NCI-H446 treated with DMSO at 0.1 percent for 48 hours (cell line): Measurements from ENCODE around the gene SEPTIN6.
"Not testable (repeated sequence)": the region's sequence is repeated elsewhere in the genome, so short reads cannot be mapped to it uniquely, and the experiment has no call there.

Experiments
- DNase-seq: peaks from one replicate; lab custom pipeline; 2025; lab: John Stamatoyannopoulos, UW

Gene SEPTIN6

DNA sequence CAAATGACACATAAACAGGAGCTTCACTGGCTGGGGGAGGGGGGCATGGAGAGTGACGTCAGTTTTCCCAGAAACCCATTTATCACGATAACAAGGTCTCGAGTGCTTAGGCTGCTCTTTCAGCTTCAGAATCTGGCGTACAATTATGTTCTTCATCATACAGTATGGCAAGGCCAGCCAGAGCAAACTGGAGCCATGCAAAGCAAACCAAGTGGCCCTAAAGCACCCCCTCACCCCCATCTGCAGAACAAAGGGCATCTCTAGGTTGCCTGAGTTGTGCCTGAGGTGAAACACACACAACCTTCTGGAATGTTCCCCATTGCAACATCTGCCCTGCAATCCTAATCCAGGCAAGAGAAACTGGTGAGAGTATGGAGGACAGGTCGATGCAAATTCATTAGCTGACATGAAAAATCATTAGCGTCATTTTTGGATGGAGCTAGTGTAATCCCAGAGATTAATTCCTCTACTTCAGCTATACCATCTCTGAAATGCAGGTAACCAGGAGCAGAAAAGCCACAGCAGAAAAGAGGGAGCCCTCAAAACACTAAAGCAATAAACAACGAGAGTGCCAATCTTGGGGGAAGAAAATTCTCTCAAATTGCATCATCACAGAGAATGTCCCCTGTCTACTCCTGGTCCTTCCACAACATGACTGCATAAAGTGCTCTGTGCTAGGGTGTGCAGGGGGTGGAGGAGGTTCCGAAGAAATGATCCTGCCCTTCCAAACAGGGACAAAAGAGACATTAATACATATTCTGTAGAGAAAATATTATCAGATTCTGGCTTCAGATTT lies 1.8 kb downstream of the SEPTIN6 start:
- DNase-seq: no peak

DNA sequence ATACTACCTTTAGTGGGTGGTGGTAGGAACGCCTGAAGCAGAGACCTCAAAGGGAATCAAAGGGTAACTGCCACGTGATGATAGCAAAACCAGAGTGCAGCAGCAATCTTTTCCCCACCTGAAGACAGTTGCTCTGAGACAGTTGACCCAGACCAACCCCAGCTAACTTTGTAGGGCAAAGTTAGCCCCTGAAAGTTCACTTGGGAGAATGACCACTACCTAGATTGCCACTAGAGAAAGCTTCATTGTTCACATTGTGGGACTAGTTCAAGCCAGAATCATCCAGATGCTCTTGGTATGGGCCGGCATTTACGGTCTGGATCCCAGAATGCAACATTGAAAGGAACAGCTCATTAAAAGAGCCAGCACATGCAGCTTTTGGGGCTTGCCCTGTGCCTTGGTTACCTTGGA lies 4.1 kb downstream of the SEPTIN6 start:
- DNase-seq: no peak

DNA sequence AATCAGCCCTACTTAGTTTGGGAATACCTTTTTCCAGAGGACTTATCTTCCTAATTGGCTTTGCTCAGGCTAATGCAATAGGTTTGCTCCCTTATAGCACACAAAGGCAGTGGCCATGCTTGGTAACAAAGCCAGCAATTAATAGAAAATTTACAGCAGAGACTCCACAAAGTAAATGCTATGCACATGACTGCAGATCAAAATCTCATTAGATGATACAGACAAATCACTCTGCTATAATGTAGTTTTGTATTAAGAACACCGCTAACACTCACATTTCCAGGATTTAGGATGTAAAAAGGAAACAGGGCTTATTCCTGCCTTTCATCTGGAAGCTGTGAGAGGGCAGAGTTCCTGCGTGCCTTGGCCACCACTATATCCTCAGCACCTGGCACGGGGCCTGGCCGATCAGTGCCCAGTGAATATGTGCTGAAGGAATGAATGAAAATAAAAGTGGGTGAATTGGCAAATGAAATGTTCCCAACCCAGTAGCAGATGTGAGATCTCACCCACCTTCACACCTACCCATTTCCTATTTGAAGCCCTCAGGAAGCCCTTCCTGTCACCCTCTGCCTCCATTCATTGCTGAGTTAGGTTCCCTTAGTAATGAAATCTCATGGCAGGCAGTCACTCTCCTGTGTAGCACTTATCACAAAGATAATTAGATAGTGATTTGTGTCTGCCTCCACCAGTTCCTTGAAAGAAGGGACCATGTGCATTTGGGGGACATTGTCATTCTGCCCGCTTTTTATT lies 5.1 kb downstream of the SEPTIN6 start:
- no peak for DNase-seq

DNA sequence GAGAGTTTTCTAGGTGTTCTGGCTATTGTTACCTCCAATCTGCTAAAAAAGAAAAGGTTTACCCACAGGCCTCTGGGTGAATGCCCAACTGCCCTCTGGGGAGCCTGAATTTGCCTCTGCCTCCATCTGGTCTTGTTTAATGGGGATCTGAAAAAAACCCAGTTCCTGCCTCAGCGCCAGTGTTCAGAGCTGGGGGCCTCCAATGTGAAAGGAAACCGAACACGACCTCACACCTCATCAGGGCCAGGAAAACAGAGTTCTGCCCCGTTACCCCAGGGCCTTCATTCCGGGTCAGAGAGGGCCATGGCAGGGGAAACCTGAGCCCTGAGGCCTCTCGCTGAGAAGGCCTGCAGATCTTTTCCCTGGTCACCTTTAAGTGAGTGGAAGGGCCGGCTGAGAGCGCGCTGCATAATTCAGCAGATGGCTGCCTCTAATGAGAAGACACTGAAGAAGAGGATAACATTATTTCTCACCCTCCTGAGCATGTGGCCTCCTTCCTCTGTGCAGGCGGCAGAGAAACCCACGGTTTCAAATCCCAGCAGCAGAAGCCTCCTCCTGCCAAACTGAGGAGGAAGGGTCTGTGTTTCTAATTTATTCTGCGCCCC lies 6.8 kb downstream of the SEPTIN6 start:
- peak; percentile 39 for DNase-seq

DNA sequence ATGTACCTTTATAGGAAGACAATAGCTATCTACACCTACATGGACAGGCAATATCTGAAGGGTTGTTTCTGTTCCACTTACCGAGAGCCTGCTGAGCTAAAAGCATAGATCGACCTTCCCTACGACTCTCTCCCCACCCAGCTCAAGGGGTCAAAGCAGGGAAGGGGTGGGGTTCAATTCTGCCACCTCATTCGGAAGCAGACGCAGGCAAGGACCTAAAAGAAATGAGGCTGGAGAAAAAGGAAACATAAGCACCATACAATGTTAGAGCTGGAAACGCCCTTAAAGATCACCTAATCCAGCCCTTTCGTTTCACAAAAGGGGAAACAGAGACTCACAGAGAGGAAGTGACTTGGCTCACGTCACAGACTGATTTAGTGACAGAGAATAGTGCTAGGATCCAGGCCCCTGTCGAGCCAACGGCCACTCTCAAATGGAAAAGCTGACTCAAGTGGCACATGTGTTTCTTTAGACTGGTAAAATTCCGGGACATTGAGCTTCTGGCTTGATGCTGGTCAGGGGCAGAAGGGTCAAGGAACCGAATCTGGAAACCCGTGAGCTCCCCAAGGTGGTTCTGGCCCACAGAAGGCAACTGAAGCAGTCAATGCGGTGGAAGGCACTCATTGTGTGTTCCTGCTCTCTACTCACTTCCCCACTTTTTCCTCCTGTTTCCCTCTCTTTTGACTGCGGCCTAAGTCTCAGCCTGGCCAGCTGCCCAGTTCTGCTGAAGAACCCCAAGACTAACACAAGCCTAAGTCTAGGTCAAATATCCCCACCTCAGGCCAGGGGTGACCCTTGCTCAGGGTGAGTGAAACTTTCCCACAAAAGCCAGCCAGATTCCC lies 7.5 kb downstream of the SEPTIN6 start:
- DNase-seq: no peak

DNA sequence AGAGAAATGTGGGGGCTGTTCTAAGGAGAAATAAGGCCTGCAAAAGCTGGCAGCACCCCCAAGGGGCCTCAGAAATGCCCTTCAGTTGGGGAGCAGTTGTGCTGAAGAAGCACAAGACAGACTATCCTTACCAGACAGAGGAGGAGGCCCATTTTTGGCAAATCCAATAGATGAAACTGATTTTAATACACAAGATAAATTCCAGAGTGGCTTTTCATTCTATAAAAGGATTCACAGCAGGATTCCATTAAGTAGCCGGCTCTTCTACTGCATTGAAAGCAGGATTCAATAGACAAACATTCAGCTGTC lies 8.1 kb downstream of the SEPTIN6 start:
- no peak for DNase-seq

DNA sequence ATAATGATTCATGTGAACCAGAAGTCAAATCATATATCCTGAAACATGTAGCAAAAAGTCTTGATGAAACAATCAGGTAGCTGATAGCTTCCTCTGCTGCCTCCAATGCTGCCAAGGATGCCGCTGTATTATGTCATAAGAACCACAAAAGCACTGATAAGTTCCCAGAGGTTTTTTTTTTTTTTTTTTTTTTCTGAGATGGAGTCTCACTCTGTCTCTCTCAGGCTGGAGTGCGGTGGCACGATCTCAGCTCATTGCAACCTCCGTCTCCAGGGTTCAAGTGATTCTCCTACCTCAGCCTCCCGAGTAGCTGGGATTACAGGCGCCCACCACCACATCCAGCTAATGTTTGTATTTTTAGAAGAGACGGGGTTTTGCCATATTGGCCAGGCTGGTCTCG lies 8.7 kb downstream of the SEPTIN6 start:
- DNase-seq: not testable (repeated sequence)

DNA sequence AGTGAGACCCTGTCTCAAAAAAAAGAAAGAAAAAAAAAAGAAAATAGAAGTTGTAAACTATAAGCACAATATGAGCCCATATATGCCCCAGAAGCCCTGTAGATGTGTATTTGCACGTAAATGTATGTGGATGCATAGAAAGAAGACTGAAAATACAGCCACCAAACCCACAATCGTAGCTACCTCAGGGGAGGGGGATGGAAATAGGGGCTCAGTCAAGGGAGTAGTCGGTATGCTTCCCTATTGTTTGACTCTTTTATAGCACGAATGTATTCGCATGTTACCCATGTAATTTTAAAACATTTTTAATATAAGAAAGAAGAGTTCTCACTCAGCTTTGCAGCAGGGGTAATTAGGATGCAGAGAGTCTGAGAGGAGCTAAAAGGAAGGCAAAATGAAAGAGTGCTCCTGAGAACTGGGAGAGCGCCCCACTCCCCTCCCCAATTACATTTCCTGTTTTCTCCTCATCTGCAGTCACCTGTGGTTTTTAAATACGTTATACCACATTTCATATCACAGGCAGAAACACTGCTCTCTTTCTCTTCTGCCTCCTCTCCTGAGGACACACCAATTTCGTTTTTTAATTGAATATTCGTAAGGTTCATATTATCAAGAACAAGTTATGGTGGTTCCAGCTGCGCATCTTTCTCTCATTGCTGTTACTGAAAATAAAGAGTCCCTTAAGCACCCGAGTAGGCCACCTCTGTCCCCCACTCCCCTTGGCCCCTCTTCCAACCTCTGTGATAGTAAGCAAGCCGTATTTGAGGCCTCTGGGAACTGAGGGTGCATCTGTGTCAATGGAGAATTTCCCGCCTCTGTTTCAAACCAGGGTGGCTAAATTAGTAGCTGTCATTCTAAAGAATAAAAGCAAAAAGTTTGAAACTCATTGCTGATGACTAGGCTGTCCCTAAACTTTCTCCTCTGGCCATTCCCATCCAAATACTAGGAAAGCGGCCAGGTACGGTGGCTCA lies 10.7 kb downstream of the SEPTIN6 start:
- DNase-seq: no peak

DNA sequence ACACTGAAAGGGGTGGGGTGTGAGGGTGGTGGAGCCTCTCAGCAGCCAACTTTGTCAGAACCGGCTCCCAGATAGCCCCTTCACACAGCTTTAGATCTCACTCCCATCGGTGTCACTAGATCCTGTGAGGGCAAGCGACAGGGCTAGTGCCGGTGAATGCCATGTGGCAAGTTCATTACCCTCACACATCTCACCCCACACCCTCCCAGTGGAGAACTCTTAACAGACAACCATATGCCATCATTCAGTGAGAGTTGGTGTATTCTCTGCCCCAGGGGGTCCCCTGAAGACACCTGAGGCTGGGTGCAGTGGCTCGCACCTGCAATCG lies 15.3 kb downstream of the SEPTIN6 start:
- no peak for DNase-seq

DNA sequence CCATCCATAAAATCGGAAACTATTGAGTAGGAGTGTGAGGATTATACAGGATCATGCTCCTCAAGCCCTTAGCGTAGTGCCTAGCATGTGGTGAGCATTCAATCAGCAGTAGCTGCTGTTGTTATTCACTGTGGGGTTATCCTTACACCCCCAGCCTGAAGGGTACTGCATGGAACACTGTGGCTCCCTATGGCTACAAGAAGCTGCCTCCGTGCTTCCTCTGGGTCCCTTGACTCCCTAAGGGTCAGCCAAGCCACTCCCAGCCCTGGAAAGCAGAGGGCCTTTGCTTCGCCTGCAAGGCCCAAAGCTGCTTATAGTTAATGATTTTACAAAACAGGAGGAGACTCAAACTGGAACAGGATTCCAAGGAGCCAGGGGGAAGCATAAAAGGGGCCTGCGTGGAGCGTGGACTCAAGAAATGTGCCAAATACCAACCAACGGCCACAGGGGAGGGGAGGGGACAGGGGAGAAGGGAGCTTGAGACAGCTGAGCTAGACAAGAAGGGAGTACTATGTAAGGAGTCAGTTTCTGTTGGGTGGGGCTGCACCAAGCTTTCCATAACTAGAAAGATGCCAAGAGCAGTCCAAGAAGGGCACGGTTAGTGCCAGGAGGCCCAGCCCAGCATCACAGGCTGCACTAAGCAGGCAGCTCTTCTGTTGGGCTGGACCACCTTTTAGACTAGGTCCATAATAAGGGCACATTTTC lies 15.9 kb downstream of the SEPTIN6 start:
- no peak for DNase-seq

DNA sequence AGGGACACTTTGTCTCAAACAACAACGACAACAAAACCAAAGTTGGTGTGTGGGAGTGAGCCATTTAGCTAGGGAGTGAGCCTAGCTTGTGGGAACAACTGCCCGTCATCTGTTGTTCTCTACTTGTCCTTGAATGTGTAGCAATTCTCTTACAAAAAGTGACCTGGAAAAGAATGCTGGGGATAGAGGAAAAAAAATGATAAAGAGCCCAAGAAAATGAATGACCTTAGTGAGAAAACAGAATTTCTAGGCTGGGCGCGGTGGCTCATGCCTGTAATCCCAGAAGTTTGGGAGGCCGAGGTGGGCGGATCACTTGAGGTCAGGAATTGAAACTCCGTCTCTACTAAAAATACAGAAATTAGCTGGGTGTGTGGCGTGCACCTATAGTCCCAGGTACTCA lies 19.6 kb downstream of the SEPTIN6 start:
- no peak for DNase-seq

DNA sequence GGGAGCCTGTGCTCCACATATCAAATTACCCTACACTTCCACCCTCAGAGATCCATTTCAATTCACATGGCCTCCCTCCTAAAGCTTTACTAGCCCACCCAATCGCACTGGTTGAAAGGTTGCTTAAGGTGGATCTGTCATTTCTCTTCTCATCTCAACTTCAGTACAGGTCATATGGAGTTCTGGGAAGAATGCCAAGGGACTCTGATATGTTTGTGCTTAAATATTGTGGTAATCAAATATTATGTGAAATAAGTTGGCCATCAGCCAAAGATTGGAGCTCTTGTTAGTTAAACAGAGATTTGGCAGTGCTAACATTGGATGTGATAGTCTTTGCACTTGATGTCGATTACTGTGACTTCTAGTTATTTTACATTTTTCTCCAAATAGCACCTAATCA lies 20.5 kb downstream of the SEPTIN6 start:
- DNase-seq: no peak

DNA sequence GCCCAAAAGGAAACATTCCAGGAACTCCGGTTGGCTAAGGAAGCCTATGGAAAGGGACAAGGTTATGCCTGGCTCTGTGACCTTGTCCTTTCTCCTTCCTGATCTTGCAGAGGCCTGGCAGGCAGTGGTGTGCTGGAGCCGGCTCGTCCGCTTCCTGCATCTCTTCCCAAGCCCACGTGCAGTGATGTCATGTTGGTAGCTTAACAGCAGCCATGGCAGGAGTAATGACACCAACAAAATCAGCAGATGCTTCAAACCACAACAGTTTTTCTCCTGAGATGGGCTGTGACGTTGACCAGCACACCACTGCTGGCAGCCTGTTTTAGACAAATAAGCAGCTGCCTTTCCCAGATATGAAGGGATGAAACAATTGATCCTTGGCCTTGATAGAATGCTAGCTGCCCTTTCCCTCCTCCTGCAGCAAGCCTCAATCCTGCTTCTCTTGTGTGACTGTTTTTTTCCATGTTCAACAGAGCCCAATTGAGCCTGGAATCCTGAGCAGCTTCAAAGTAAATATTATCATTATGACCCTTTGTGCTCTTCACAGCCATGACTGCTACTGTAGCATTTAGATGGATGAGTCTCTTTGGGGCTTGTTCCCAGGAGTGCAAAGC lies 23.4 kb downstream of the SEPTIN6 start:
- no peak for DNase-seq

DNA sequence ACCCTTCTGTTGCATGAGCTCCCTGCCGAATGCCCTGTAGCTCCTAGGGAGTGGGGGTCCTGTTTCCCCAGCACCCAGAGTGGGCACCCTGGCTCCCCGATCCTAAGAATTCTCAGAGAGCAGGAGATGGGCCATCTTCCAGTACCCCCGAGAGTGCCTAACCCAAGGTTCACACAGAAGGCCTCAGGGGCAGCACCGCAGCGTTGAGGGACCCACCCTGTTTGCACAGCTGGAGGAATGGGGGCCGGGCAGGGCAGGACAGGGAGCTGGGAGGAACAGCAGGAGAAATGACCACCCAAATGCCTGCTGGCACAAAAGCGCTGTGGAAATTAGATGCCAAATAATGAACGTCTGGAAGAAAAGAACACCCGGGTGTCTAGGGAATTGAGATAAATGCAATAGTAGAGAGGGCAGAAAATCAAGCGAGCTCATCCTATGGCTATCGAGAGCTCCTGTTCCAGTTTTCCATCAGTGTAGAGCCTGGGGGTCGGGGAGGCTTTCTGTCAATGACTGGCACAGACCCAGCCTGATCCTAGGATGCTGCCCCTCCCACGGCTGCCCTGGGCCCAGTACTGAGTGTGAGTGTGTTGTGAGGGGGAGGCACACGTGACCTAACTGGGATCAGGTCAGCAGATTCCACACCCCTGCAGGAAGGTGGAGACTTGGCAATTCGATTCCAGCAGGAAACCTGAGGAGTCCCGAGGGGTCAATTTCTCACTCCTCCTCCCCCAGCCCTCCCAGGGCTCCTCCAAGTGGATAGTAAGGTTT lies 25.7 kb downstream of the SEPTIN6 start:
- no peak for DNase-seq

DNA sequence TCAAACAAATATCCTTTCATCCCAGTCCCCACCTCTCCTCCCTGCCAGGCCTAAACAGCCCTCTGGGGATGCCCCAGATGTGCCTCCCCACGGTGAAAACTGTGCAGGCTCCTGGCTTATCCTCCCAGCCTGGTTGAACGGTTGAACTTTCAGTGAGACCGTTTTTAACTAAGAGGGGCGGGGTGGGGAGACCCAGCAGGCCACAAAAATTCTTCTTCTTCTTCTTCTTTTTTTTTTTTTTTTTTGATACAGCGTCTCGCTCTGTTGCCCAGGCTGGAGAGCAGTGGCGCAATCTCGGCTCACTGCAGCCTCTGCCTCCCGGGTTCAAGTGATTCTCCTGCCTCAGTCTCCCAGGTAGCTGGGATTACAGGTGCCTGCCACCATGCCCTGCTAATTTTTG lies 28.1 kb downstream of the SEPTIN6 start:
- not testable (repeated sequence) for DNase-seq

DNA sequence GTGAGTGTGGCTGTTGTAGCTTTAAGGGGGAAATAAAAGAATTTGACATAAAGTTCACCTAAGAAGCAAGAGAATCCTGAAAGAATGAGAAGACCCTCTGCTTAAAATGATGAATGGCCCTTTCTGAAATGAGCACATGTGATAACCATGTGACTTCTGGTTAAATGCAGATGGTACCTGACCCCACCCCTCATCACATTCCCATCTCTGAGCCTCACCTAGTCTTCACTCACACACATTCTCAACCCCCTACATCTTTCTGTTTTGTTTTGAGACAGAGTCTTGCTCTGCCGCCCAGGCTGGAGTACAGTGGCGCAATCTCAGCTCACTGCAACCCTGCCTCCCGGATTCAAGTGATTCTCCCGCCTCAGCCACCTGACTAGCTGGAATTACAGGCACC lies 31.5 kb downstream of the SEPTIN6 start:
- DNase-seq: no peak

DNA sequence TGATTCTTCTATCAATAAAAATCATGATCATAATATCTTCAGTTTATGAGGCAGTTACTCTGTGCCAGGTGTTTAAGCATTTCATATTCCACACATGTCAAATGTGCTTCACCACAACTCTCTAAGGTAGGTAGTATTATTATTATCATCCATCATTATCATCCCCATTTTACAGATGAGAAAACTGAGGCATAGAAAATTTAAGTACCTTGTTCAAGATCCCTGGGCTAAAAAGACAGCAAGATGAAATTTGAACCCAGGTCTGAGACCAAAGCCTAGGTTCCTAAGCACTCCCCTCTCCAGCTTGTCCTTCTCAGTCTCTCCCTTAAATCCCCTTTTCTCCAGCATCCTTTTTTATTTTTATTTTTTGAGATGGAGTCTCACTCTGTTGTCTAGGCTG lies 33.4 kb downstream of the SEPTIN6 start:
- DNase-seq: no peak

DNA sequence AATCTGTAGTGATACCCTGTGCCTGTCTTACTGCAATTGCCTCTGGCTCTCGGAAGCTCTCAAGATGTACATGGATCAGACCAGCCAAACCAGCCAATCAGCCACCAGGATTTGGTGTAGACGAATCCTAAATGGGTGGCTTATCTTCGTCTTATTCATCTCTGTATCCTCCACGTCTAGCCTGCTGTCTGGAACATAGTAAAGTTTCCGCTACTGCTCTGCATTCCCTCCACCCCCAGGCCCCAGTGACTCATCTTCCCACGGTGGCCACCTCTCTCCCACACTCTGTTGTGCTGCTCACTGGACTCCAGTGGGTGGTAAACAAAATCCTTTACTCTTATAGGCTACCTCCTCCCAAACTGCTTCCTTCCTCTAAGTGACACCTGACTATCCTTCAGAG lies 37.8 kb downstream of the SEPTIN6 start:
- DNase-seq: no peak

DNA sequence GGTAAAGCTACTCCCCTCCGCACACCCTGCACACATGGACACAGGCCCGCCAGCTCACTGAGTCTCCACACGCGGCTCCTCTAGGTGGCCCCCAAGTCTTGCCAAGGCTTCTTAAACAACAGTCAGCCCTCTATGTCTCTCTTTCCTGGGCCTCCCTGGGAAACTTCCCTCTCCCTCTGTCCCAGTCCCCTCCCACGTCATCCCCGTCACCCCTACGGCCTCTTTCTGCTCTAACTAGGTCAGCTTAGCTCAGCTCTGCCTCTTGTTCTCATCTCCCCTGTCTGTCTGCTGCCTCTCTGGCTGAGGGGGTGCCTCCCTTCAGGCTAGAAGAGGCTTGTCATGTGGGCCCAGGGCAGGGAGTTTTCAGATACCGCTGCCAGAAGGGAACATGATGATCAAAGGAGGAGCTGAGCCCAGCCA lies 38.8 kb downstream of the SEPTIN6 start:
- DNase-seq: no peak

DNA sequence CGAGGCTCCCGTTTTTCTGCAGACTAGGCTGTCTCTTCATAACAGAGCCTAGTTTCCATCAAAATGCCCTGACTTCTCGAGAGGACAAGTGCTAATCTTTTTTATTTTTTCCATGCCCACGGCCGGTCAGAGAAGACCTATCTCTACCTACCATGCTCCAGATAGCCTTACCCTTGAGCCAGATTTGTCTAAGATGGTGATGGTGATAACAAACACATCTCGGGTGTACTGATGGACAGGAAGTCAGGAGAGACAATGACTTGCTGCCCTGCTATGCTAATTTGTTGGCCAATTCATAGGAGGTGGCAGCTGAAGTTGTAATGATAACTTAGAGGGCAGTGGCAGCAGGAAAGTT lies 44.6 kb downstream of the SEPTIN6 start:
- DNase-seq: no peak
